Ishikawa (cell line): ENCODE measurements around the gene HOXA7.

Source experiments
- CEBPB ChIP-seq: IDR thresholded peaks from 2 replicates; pipeline ENCODE4 v1.6.1; 2012
- CREB1 ChIP-seq: IDR thresholded peaks from 2 replicates; pipeline ENCODE4 v1.6.1; 2012; ENCODE audit warnings: low read depth
- EGR1 ChIP-seq: IDR thresholded peaks from 2 replicates; pipeline ENCODE4 v1.6.1; 2012
- EP300 ChIP-seq: IDR thresholded peaks from 2 replicates; pipeline ENCODE4 v1.6.1; 2012; ENCODE audit warnings: borderline replicate concordance
- FOXM1 ChIP-seq: IDR thresholded peaks from 2 replicates; pipeline ENCODE4 v1.6.1; 2012; ENCODE audit warnings: low read depth, borderline replicate concordance
- MAX ChIP-seq: IDR thresholded peaks from 2 replicates; pipeline ENCODE4 v1.6.1; 2012
- NFIC ChIP-seq: IDR thresholded peaks from 2 replicates; pipeline ENCODE4 v1.6.1; 2012
- RAD21 ChIP-seq: IDR thresholded peaks from 2 replicates; pipeline ENCODE4 v1.6.1; 2012; ENCODE audit warnings: low read depth
- REST ChIP-seq: IDR thresholded peaks from 2 replicates; pipeline ENCODE4 v1.6.1; 2012; ENCODE audit warnings: low read depth, mild to moderate bottlenecking
- TAF1 ChIP-seq: IDR thresholded peaks from 2 replicates; pipeline ENCODE4 v1.6.1; 2012; ENCODE audit warnings: low read depth, mild to moderate bottlenecking
- TCF12 ChIP-seq: IDR thresholded peaks from 2 replicates; pipeline ENCODE4 v1.6.1; 2012; ENCODE audit warnings: low read depth
- TEAD4 ChIP-seq: IDR thresholded peaks from 2 replicates; pipeline ENCODE4 v1.6.1; 2012
- USF1 ChIP-seq: IDR thresholded peaks from 2 replicates; pipeline ENCODE4 v1.6.1; 2012
- YY1 ChIP-seq: IDR thresholded peaks from 2 replicates; pipeline ENCODE4 v1.6.1; 2012; ENCODE audit warnings: low read depth
- ZBTB7A ChIP-seq: IDR thresholded peaks from 2 replicates; pipeline ENCODE4 v1.6.1; 2012; ENCODE audit warnings: low read depth

The HOXA7 gene

GRCh38 chr7:27148756-27149641 lies 7.5 kb downstream of the HOXA7 start:
- TF ChIP-seq NFIC (0 out of 2 replicates have a peak, but pooled peaks have one; percentile 31), FOXM1 (no peak), EGR1 (no peak), YY1 (no peak), RAD21 (no peak), EP300 (no peak)

- no peak for TF ChIP-seq EGR1
- 0 out of 2 replicates have a peak, but pooled peaks have one; percentile 11 for TF ChIP-seq TAF1
Measured at GRCh38 chr7:27148031-27148755, 8.3 kb downstream of the HOXA7 start.

- no peak for TF ChIP-seq ZBTB7A
- TF ChIP-seq USF1: peak; percentile 85
- TF ChIP-seq MAX: no peak
- no peak for TF ChIP-seq RAD21
Measured at GRCh38 chr7:27147199-27148030, 9.1 kb downstream of the HOXA7 start, which contains the start of gene HOXA6. HOXA6 (minus strand) TSS chr7:27147774; CDS start chr7:27147749, 25 bp downstream.

- TF ChIP-seq EP300 (no peak), CEBPB (no peak), USF1 (no peak), TCF12 (no peak), TAF1 (no peak), EGR1 (no peak), MAX (no peak), CREB1 (no peak), YY1 (no peak), TEAD4 (no peak), NFIC (no peak), FOXM1 (no peak)
Measured at GRCh38 chr7:27146491-27147198, 9.8 kb downstream of the HOXA7 start.

- TF ChIP-seq TCF12 (no peak), MAX (no peak), NFIC (no peak), FOXM1 (no peak), REST (no peak), RAD21 (no peak), EGR1 (no peak), ZBTB7A (no peak), CEBPB (no peak), USF1 (no peak), EP300 (no peak), CREB1 (no peak), YY1 (no peak)
Measured at GRCh38 chr7:27145914-27146412, 10.5 kb downstream of the HOXA7 start.
